Tibial nerve (tissue), 3 donors: ENCODE results near the gene SPATA13.

Source experiments
- POLR2A ChIP-seq, 2 donors: fragments of 450-650 bp; IDR thresholded peaks; one replicate each; pipeline ENCODE4 v1.6.1; 2017; ENCODE audit warnings: antibody characterized with exemption in 2 of 2, mild to moderate bottlenecking in 2 of 2, moderate library complexity in 2 of 2
- TF ChIP-seq, protein P1 (sequence below), 5 experiments: fragments of 200-600 bp in 3 of 5; fragments of 450-650 bp in 2 of 5; sonication (generic) in 3 of 5; IDR thresholded peaks; one replicate each; pipeline ENCODE4 v1.5.1; 2016 to 2019; ENCODE audit warnings: antibody characterized with exemption in 5 of 5, mild to moderate bottlenecking in 3 of 5, moderate library complexity in 2 of 5

DNA sequence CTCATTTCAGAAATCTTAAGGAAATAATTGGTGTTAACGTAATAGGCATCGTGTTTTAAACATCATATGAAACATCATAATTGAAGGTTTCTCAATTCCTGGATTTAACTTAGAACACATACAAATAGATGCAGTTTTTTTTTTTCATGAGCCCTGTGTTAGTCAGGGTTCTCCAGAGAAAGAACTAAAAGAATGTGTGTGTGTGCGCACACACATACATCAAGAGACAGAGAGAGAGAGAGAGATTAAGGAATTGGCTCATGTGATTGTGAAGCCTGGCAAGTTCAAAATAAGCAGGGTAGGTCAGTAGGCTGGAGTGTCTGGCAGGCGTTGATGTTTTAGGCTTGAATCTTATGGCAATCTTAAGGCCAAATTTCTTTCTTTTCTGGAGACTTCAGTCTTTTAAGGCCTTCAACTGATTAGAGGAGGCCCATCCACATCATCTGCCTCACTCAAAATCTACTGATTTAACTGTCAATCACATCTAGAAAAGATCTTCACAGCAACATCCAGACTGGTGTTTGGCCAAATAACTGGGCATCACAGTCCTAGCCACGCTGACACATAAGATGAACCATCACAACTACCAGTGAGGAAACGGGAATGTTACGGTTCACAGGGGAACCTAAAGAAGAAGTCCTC is 25.2 kb downstream of the SPATA13 start:
- TF ChIP-seq, protein P1, sequence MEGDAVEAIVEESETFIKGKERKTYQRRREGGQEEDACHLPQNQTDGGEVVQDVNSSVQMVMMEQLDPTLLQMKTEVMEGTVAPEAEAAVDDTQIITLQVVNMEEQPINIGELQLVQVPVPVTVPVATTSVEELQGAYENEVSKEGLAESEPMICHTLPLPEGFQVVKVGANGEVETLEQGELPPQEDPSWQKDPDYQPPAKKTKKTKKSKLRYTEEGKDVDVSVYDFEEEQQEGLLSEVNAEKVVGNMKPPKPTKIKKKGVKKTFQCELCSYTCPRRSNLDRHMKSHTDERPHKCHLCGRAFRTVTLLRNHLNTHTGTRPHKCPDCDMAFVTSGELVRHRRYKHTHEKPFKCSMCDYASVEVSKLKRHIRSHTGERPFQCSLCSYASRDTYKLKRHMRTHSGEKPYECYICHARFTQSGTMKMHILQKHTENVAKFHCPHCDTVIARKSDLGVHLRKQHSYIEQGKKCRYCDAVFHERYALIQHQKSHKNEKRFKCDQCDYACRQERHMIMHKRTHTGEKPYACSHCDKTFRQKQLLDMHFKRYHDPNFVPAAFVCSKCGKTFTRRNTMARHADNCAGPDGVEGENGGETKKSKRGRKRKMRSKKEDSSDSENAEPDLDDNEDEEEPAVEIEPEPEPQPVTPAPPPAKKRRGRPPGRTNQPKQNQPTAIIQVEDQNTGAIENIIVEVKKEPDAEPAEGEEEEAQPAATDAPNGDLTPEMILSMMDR (IDR thresholded peaks at IDR 0.05), result no peak
- no peak for TF ChIP-seq POLR2A (IDR thresholded peaks at IDR 0.05)
